Stimulated activated CD8-positive, alpha-beta memory T cell treated with anti-CD3 and anti-CD28 coated beads, Interleukin-12 subunit alpha, Interleukin-12 subunit beta, amount 100 ng/mL, for 24 hours (primary cell): ENCODE results near the gene VAPA.
"Not testable (repeated sequence)": the region's sequence is repeated elsewhere in the genome, so short reads cannot be mapped to it uniquely, and the experiment has no call there.

Experiments
- DNase-seq: peaks from one replicate; pipeline ENCODE4 v3.0.0-alpha.2; 2020; ENCODE audit errors: extremely low read depth

Gene VAPA

DNA sequence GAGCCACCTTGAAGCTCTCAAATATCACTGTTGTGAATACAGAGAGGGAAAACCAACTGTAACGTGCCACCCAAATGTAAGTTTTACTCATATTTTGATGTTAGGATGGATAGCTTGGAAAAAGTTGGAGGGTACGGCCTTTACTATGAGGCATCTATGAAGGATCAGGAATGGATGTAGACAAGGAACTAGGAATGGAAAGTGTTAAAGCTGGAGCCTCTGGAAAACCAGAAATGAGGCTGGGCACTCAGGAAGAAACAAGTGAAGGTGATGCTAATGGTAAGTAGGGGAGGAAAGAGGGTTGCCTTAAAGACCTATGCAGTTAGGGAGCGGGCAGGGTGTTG is 27.8 kb upstream of the VAPA start:
- no peak for DNase-seq

DNA sequence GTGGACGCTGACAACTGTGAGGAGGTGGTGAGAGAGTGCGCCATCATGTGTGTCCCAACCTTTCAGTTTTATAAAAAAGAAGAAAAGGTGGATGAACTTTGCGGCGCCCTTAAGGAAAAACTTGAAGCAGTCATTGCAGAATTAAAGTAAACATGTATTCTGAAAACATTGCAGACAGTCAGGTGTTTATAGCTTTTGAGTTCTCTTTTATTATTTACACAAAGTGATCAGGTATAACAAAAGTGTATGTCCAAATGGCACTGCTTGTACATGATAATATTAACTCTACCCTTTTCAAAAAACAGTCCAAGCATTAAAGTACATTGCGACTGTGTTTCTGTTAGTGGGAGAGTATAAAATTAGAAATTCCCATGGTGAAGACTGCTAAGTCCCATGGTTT is 25.8 kb upstream of the VAPA start:
- no peak for DNase-seq

DNA sequence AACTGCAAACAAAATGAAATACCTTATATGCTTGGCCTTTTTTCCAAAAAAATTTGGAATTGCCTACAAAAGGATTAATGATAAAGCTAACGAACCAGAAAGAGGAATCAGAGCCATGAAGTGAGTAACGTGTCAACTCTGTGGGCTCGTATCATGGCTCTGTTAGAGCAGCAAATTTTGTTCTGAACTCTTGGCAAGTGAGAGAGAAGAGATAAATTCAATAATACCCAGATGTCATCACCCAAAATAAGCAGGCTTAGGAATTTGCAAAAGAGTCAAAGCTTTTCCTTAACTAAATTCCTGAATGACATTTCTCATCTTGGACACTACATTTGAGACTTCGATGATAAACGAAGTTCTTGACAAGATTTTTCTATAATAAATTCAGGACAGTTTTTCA is 23.6 kb upstream of the VAPA start:
- no peak for DNase-seq

DNA sequence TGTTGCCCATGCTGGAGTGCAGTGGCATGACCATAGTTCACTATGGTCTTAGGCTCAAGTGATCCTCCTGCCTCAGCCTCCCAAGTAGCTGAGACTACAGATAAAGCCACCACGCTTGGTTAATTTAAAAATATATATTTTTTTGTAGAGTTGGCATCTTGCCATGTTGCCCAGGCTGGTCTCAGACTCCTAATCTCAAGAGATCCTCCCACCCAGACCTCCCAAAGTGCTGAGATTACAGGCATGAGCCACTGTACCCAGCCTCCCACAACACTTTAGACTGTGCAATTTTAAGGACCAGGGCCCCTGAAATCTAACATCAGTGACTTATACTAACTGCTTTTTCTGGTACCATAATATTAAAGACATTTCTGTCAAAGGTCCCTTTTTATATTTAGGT is 22.9 kb upstream of the VAPA start:
- no peak for DNase-seq

- not testable (repeated sequence) for DNase-seq
Measured at GRCh38 chr18:9891515-9891914, 22.3 kb upstream of the VAPA start.

GRCh38 chr18:9894454-9895068 is 19.3 kb upstream of the VAPA start:
- no peak for DNase-seq

DNA sequence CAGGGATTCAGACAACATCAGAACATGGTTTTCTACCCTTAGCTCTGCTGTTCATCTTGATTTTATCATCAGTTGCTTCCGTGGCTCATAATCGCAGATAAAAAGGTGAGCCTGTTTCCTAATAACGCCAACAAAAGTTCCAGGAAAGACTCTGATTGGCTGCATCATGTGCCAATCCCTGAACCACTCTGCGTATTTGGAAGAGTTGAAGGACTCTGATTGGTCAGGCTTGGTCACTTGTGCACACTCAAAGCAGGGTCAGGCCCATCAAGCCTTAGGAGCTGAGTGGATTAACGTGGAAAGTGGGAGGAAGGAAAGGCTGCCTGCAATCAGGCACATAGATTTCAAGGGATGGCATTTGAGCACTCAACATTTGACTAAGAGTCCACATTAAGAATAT is 16.7 kb upstream of the VAPA start:
- DNase-seq: no peak

- not testable (repeated sequence) for DNase-seq
Measured at GRCh38 chr18:9897787-9898291, 16.0 kb upstream of the VAPA start.

DNA sequence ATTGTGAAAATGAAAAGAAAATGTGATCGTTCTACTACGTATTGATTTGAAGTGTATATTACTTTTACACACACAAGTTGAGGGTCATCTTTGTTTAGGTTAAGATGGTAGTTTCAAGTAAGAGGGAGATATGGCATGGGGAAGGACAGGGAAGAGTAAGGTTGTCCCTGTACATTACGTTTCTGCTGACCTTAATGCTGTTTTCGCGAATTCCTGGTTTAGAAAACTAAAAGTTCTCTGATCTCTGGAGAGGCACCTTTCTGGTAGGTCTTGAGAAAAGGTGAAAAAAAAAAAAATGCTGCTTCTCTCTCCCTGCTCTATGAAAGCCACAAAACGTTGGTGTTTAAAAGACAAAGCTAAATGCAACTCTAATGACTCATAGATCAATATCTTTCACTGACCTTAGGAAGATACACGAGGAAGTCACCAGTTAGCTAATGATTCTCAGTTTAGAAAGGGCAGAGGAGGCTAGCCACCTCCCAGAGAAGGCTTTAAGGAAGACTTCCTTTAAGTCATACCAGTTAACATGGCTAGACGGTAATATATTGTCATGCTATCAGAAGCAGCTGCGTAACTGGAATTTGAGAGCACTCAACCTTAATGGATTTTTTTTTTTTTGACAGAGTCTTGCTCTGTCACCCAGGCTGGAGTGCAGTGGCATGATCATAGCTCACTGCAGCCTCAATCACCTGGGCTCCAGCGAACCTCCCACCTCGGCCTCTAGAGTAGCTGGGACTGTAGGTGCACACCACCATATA is 14.8 kb upstream of the VAPA start:
- no peak for DNase-seq

DNA sequence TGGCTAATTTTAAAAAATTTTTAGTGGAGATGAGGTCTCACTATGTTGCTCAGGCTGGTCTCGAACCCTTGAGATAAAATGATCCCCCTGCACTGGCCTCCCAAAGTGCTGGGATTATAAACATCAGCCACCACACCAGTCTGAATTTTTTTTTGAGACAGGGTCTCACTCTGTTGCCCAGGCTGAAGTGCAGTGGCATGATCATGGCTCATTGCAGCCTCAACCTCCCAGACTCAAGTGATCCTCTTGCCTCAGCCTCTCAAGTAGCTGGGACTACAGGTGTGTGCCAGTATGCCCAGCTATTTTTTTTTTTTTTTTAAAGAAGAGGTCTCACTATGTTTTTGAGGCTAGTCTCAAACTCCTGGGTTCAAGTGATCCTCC is 14.3 kb upstream of the VAPA start:
- not testable (repeated sequence) for DNase-seq

- DNase-seq: no peak
Measured at GRCh38 chr18:9900699-9901098, 13.1 kb upstream of the VAPA start.

DNA sequence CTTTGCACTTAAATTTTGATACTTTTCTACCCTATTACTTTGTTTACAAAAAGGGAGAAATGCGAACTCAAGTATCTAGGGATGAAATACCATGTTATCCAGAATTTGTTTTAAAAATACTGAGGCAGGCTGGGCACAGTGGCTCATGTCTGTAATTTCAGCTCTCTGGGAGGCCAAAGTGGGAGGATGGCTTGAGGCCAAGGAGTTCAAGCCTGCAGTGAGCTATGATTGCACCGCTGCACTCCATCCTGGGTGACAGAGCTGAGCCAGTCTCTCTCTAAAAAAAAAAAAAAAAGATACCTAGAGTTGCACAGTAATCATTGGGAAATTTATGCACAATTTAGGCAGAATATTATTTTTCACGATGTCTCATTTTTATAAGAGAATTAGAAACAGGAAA is 12.4 kb upstream of the VAPA start:
- DNase-seq: no peak

DNA sequence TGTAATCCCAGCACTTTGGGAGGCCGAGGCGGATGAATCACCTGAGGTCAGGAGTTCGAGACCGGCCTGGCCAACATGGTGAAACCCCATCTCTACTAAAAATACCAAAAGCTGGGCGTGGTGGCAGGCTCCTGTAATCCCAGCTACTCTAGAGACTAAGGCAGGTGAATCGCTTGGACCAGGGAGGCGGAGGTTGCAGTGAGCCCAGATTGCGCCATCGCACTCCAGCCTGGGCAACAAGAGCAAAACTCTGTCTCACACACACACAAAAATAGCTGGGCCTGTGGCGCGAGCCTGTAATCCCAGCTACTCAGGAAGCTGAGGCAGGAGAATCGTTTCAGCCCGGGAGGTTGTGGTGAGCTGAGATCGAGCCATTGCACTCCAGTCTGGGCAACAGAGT is 11.6 kb upstream of the VAPA start:
- not testable (repeated sequence) for DNase-seq

DNA sequence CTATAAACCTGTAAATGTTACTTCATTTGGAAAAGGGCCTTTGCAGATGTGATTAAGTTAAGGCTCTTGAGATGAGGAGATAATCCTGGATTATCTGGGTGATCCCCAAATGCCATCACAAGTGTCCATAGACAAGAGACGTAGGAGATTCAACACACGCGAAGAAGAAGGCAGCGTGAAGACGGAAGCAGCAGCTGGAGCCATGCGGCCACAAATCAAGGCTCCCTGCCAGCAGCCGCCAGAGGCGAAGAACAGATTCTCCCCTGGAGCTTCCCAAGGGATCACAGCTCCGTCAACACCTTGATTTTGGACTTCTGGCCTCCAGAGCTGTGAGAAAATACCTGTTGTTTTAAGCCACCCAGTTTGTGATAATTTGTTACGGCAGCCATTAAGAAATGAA is 11.0 kb upstream of the VAPA start:
- no peak for DNase-seq

GRCh38 chr18:9905401-9905922 is 8.4 kb upstream of the VAPA start:
- no peak for DNase-seq

DNA sequence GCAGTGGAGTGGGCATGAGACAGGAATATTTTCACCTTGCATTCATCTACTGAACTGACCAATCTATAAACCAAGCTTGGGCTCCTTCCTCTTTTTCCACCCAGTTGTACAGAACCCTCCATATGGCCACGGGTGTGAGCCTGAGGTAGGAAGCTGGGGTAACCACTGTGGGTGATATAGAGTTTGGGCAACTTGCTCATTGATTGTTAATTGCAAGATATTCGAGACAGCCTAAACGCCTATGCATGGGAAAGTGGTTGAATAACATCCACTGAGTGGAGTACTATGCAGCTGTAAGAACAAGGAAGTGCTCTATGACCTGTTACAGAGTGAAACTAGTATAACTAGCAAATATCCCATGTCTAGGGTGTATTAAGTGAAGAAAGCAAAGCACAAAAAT is 7.3 kb upstream of the VAPA start:
- no peak for DNase-seq

DNA sequence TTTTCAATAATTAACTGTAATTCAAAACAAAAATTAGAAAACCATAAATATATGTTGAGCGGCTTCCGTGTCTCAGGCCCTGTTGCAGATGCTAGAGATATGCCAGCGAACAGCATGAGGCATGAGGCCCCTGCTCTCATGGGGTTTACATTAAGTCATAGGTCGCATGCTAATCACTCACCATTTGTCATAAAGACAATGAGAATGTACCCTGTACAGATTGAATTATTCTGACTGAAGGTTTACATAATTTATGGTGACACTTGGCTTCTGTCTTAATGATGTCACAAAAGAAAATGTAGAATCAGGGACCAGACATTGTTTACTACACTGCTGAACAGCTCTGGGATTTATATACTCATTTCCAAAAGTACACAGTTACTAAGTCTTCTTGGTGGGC is 5.9 kb upstream of the VAPA start:
- DNase-seq: no peak

DNA sequence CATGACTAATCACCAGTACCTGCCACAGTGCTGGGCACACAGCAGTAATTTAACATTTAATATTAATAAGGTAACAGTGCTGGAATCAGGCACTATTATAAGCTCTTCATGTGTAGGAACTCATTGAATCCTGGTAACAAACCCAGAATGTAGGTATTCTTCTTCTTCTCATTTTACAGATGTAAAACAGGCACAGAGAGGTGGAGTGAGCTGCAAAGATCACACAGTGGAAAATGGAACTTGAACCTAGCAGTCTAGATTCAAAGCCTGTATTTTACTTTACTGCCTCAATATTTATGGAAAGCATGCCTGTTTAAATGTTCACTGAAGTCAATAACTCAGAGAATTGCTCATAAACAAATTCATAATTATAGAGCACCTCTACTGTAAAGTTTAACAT is 3.7 kb upstream of the VAPA start:
- no peak for DNase-seq

GRCh38 chr18:9910661-9911060 is 3.2 kb upstream of the VAPA start:
- no peak for DNase-seq

- no peak for DNase-seq
Measured at GRCh38 chr18:9911226-9911625, 2.6 kb upstream of the VAPA start.

- DNase-seq: not testable (repeated sequence)
Measured at GRCh38 chr18:9912285-9912684, 1.5 kb upstream of the VAPA start.

- DNase-seq: no peak
Measured at GRCh38 chr18:9913151-9913525, 678 bp upstream of the VAPA start.

GRCh38 chr18:9914334-9914583 is 443 bp downstream of the VAPA start:
- no peak for DNase-seq
